DOHH2 (cell line): ENCODE data around the gene KIR2DL4.
"Not testable (repeated sequence)": the region's sequence is repeated elsewhere in the genome, so short reads cannot be mapped to it uniquely, and the experiment has no call there.

ENCODE experiments used
- H3F3A ChIP-seq: fragments of 200-600 bp; sonication (generic), shearing (Covaris generic); 2 replicates; pipeline ENCODE4 v1.6.0; 2016; ENCODE audit warnings: antibody characterized with exemption, mild to moderate bottlenecking; ENCODE audit not compliant: control insufficient read depth, insufficient read depth
- H3K27ac ChIP-seq: fragments of 200-600 bp; sonication (generic); 2 replicates; pipeline ENCODE4 v1.5.1; 2014; ENCODE audit warnings: low read depth, mild to moderate bottlenecking, low read length, moderate library complexity
- H3K27me3 ChIP-seq: fragments of 200-600 bp; sonication (generic); 2 replicates; pipeline ENCODE4 v1.6.1; 2014; ENCODE audit warnings: mild to moderate bottlenecking, low read length, mixed read lengths; ENCODE audit not compliant: control insufficient read depth
- H3K36me3 ChIP-seq: fragments of 200-600 bp; sonication (generic); 2 replicates; pipeline ENCODE4 v1.6.1; 2014; ENCODE audit warnings: mild to moderate bottlenecking, low read length, moderate library complexity, mixed read lengths; ENCODE audit not compliant: control insufficient read depth
- H3K4me1 ChIP-seq: fragments of 200-600 bp; sonication (generic); 2 replicates; pipeline ENCODE4 v1.6.1; 2014; ENCODE audit warnings: mild to moderate bottlenecking, low read length, mixed read lengths; ENCODE audit not compliant: control insufficient read depth
- H3K4me2 ChIP-seq: fragments of 200-600 bp; sonication (generic); 2 replicates; pipeline ENCODE4 v1.6.0; 2014; ENCODE audit warnings: mild to moderate bottlenecking, low read length, moderate library complexity
- H3K4me3 ChIP-seq: fragments of 200-600 bp; sonication (generic); 2 replicates; pipeline ENCODE4 v1.5.1; 2014; ENCODE audit warnings: mild to moderate bottlenecking, low read length, mixed read lengths
- H3K79me2 ChIP-seq: fragments of 200-600 bp; sonication (generic); 2 replicates; pipeline ENCODE4 v1.6.1; 2014; ENCODE audit warnings: mild to moderate bottlenecking, low read length, mixed read lengths; ENCODE audit not compliant: control insufficient read depth
- H3K9me2 ChIP-seq: fragments of 200-600 bp; sonication (generic); replicated peaks from 2 replicates; pipeline ENCODE4 v1.6.1; 2014; ENCODE audit warnings: mild to moderate bottlenecking, low read length, mixed read lengths; ENCODE audit not compliant: control insufficient read depth
- H3K9me3 ChIP-seq: fragments of 200-600 bp; sonication (generic); 2 replicates; pipeline ENCODE4 v1.6.1; 2014; ENCODE audit warnings: antibody characterized with exemption, low read length, mixed read lengths; ENCODE audit not compliant: control insufficient read depth, insufficient read depth
- H4K20me1 ChIP-seq: fragments of 200-600 bp; sonication (generic); 2 replicates; pipeline ENCODE4 v1.6.0; 2014; ENCODE audit warnings: low read depth, mild to moderate bottlenecking, antibody characterized with exemption, low read length, moderate library complexity; ENCODE audit not compliant: control insufficient read depth, insufficient read depth
- EZH2phosphoT487 ChIP-seq: fragments of 200-600 bp; sonication (generic); IDR thresholded peaks from 2 replicates; pipeline ENCODE4 v1.6.1; 2017; ENCODE audit warnings: borderline replicate concordance, mild to moderate bottlenecking, antibody characterized with exemption, low read length, moderate library complexity, mixed read lengths
- TF ChIP-seq, protein P1 (sequence below): fragments of 200-600 bp; sonication (generic); IDR thresholded peaks from one replicate; pipeline ENCODE4 v1.5.1; 2014; ENCODE audit warnings: antibody characterized with exemption, mild to moderate bottlenecking, low read depth, low read length; ENCODE audit not compliant: poor library complexity, severe bottlenecking

KIR2DL4 gene

GRCh38 chr19:54803410-54803809, at the start of gene KIR2DL4:
Gene KIR2DL4 (plus strand): TSS chr19:54803610. CDS start chr19:54803652, 42 bp downstream.
- Histone ChIP-seq H3K36me3 (no peaks in the 10 kb centered on the region), H3K4me2 (no peak within 1 kb of the TSS), H3K4me3 (no peak within 1 kb of the TSS), H3K9me2 (no peaks in the 10 kb centered on the region), H3K27ac (no peak within 1 kb of the TSS), H3K4me1 (no peaks in the 10 kb centered on the region), H4K20me1 (no peaks in the 10 kb centered on the region), H3K27me3 (0 out of 2 replicates have a peak, but pooled peaks cover 4% of the 10 kb centered on the region), H3K9me3 (no peaks in the 10 kb centered on the region), H3K79me2 (no peaks in the 10 kb centered on the region), H3F3A (no peaks in the 10 kb centered on the region)
- TF ChIP-seq EZH2phosphoT487 = no peak
- TF ChIP-seq, protein P1, sequence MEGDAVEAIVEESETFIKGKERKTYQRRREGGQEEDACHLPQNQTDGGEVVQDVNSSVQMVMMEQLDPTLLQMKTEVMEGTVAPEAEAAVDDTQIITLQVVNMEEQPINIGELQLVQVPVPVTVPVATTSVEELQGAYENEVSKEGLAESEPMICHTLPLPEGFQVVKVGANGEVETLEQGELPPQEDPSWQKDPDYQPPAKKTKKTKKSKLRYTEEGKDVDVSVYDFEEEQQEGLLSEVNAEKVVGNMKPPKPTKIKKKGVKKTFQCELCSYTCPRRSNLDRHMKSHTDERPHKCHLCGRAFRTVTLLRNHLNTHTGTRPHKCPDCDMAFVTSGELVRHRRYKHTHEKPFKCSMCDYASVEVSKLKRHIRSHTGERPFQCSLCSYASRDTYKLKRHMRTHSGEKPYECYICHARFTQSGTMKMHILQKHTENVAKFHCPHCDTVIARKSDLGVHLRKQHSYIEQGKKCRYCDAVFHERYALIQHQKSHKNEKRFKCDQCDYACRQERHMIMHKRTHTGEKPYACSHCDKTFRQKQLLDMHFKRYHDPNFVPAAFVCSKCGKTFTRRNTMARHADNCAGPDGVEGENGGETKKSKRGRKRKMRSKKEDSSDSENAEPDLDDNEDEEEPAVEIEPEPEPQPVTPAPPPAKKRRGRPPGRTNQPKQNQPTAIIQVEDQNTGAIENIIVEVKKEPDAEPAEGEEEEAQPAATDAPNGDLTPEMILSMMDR = no peak

- H3K36me3 ChIP-seq, H3K9me3 ChIP-seq, H3K9me2 ChIP-seq, H3K4me3 ChIP-seq, H3K4me2 ChIP-seq, H3K79me2 ChIP-seq, H3K4me1 ChIP-seq, H3K27ac ChIP-seq, H3F3A ChIP-seq, H3K27me3 ChIP-seq, H4K20me1 ChIP-seq: not testable (repeated sequence)
These were observed 47.0 kb upstream of the KIR2DL4 start for GRCh38 chr19:54756204-54757110.

DNA sequence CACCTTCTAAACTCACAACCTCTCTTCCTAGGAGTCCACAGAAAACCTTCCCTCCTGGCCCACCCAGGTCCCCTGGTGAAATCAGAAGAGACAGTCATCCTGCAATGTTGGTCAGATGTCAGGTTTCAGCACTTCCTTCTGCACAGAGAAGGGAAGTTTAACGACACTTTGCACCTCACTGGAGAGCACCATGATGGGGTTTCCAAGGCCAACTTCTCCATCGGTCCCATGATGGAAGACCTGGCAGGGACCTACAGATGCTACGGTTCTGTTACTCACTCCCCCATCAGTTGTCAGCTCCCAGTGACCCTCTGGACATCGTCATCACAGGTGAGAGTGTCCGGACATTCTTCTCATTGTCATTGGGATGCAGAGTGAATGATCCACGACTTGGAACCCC, 44.8 kb upstream of the KIR2DL4 start:
- H3K4me1 ChIP-seq, H3F3A ChIP-seq, H4K20me1 ChIP-seq, H3K4me2 ChIP-seq, H3K36me3 ChIP-seq, H3K27ac ChIP-seq, H3K79me2 ChIP-seq, H3K4me3 ChIP-seq, H3K9me3 ChIP-seq, H3K9me2 ChIP-seq, H3K27me3 ChIP-seq: not testable (repeated sequence)

DNA sequence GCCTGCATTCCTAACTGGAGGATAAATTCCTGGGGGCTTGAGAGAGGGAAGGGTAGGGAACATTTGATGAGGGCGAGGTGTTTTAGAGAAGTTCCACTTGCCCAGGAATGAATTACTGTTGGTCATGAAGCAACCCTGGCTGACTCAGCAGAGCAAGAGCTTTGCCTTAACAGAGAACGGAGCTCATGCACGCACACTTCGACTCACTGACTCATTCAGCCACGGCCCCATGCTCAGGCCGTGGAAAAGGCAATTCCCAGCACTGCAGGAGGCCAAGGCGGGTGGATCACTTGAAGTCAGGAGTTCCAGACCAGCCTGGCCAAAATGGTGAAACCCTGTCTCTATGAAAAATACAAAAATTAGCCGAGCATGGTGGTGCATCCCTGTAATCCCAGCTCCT, 39.2 kb upstream of the KIR2DL4 start:
- not testable (repeated sequence) for H3K4me1 ChIP-seq, H3K9me3 ChIP-seq, H3K4me2 ChIP-seq, H3K9me2 ChIP-seq, H3K27me3 ChIP-seq, H3K27ac ChIP-seq, H3K79me2 ChIP-seq, H3F3A ChIP-seq, H3K4me3 ChIP-seq, H3K36me3 ChIP-seq, H4K20me1 ChIP-seq

DNA sequence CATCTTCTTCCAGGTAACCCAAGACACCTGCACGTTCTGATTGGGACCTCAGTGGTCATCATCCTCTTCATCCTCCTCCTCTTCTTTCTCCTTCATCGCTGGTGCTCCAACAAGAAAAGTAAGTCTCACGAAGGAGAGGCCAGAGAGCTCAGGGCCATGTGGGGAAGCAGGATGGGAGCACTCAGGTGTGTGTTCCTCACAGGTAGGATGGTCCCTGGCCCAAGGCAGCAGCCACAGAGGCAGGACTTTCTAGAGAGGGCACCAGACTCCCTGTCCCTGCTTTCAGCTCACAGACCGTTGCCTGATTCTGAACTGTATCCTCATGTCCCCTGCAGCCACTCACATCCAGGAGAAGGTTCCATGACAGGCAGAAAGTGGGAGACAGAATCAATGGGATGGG, 36.9 kb upstream of the KIR2DL4 start:
- not testable (repeated sequence) for H3K9me2 ChIP-seq, H3K9me3 ChIP-seq, H3F3A ChIP-seq, H3K4me3 ChIP-seq, H3K36me3 ChIP-seq, H3K4me1 ChIP-seq, H4K20me1 ChIP-seq, H3K4me2 ChIP-seq, H3K27me3 ChIP-seq, H3K79me2 ChIP-seq, H3K27ac ChIP-seq

- H3K27ac ChIP-seq, H3K4me3 ChIP-seq, H4K20me1 ChIP-seq, H3K36me3 ChIP-seq, H3K4me1 ChIP-seq, H3K4me2 ChIP-seq, H3K9me2 ChIP-seq, H3K9me3 ChIP-seq, H3K79me2 ChIP-seq, H3K27me3 ChIP-seq, H3F3A ChIP-seq: not testable (repeated sequence)
These were observed 33.8 kb upstream of the KIR2DL4 start, which contains the start of gene KIR2DL1 for GRCh38 chr19:54769646-54770045. Gene KIR2DL1 (plus strand): TSS chr19:54769793. CDS start chr19:54769851, 58 bp downstream.

DNA sequence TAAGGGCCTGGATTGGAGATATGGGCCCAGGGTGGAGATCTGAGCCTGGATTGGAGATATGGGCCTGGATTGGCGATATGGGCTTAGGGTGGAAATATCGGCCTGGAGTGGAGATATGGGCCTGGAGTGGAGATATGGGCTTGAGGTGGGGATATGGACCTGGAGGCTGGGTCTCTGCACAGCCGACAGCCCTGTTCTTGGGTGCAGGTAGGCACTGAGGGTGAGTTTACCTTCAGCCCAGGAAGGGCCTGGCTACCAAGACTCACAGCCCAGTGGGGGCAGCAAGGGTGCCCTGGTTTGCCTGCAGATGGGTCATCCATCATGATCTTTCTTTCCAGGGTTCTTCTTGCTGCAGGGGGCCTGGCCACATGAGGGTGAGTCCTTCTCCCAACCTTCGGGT, 32.9 kb upstream of the KIR2DL4 start:
- not testable (repeated sequence) for H3F3A ChIP-seq, H3K36me3 ChIP-seq, H3K27me3 ChIP-seq, H3K4me1 ChIP-seq, H3K4me3 ChIP-seq, H3K79me2 ChIP-seq, H4K20me1 ChIP-seq, H3K9me3 ChIP-seq, H3K27ac ChIP-seq, H3K4me2 ChIP-seq, H3K9me2 ChIP-seq
